Pons (tissue), 1 donor: ENCODE measurements around the gene SLC13A3.

Experiments
- DNase-seq: peaks from one replicate; pipeline ENCODE4 v3.0.0-alpha.2; 2016; ENCODE audit warnings: low spot score

Gene SLC13A3

GRCh38 chr20:46555370-46555956 is 95.8 kb downstream of the SLC13A3 start:
- DNase-seq = no peak

GRCh38 chr20:46554828-46555227 is 96.4 kb downstream of the SLC13A3 start:
- DNase-seq = no peak

- no peak for DNase-seq
Observed at GRCh38 chr20:46553926-46554325, 97.3 kb downstream of the SLC13A3 start.

GRCh38 chr20:46552460-46553420 is 98.5 kb downstream of the SLC13A3 start:
- no peak for DNase-seq

- no peak for DNase-seq
Observed at GRCh38 chr20:46551522-46552381, 99.5 kb downstream of the SLC13A3 start.

- DNase-seq = no peak
Observed at GRCh38 chr20:46550461-46550860, 100.8 kb downstream of the SLC13A3 start, which contains the start of gene OCSTAMP. OCSTAMP (minus strand) TSS chr20:46550654; CDS start chr20:46550560, 94 bp downstream.

GRCh38 chr20:46549188-46549972 is 101.9 kb downstream of the SLC13A3 start:
- no peak for DNase-seq

- no peak for DNase-seq
Observed at GRCh38 chr20:46548688-46549087, 102.6 kb downstream of the SLC13A3 start.

- no peak for DNase-seq
Observed at GRCh38 chr20:46547995-46548394, 103.3 kb downstream of the SLC13A3 start.

GRCh38 chr20:46546936-46547335 is 104.3 kb downstream of the SLC13A3 start:
- no peak for DNase-seq

GRCh38 chr20:46546298-46546697 is 105.0 kb downstream of the SLC13A3 start:
- DNase-seq = no peak

- no peak for DNase-seq
Observed at GRCh38 chr20:46545827-46546138, 105.5 kb downstream of the SLC13A3 start.

- peak; percentile 70 for DNase-seq
Observed at GRCh38 chr20:46545077-46545826, 106.0 kb downstream of the SLC13A3 start.

- DNase-seq = peak; percentile 39
Observed at GRCh38 chr20:46544576-46544975, 106.7 kb downstream of the SLC13A3 start.

GRCh38 chr20:46543959-46544358 is 107.3 kb downstream of the SLC13A3 start:
- DNase-seq = no peak

GRCh38 chr20:46543033-46543432 is 108.2 kb downstream of the SLC13A3 start:
- DNase-seq = no peak

- DNase-seq = no peak
Observed at GRCh38 chr20:46541229-46541935, 109.9 kb downstream of the SLC13A3 start.

GRCh38 chr20:46539113-46539512 is 112.1 kb downstream of the SLC13A3 start:
- no peak for DNase-seq

- DNase-seq = no peak
Observed at GRCh38 chr20:46530640-46531039, 120.6 kb downstream of the SLC13A3 start.

GRCh38 chr20:46523696-46524328 is 127.4 kb downstream of the SLC13A3 start:
- no peak for DNase-seq
